ENCODE data around the gene TRIM9. TPM values are rescaled to one million over a fixed set of nuclear protein-coding genes. Genes with fewer than 3 reads are reported as not detected.

The TRIM9 gene
- total RNA-seq, 8 experiments from 2014 or later: 8.8 to 46.7 (median 18.8) TPM

DNA sequence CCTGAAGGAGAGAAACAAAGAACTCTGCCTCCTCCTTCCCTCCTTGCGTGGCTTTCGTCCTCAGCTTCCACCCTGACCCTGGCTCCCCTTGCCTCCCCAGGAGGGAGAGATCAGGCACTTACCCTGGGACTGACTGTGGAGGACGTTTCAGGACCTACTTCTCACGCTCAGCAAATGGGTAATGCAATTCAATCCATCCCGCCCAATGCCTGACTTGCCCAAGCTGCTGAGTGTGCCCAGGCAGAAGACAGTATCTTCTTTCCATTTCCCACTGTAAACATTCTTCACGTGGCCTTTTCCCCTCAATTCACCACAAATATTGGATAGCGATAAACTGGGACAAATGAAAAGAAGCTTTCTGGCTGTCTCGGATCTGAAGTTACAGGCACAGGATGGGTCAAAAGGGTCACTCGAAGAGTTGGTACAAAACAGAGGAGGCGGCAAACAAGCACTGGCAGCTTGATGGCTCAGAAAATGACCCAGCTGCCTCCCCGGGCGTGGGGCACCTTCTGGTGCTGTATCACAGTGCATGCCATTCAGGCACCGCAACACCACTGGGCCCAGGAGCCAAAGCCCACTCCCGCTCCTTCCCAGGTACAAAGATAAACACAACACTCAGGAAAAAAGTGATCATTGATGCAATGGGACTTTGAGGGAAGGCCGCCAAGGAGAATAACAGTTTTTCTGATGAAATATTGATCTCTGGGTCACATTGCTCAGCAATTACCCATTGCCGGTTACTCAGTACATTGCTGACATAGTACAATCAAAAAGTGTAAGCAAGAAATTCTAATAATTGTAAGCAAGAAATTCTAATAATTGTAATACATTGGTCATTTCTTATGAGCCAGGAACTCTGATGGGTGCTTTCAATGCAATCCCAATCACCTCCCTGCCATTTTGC lies 65.8 kb downstream of the TRIM9 start:
- WGBS, 10 experiments: 71 to 100% (median 80%) methylated on average over 2 to 15 of the region's 16 CpGs; no CpG with 5 or more reads in 1 of the 10 experiments
- H3K27ac ChIP-seq: no peak overlapping the region
- H3K4me3 ChIP-seq: no peak overlapping the region

DNA sequence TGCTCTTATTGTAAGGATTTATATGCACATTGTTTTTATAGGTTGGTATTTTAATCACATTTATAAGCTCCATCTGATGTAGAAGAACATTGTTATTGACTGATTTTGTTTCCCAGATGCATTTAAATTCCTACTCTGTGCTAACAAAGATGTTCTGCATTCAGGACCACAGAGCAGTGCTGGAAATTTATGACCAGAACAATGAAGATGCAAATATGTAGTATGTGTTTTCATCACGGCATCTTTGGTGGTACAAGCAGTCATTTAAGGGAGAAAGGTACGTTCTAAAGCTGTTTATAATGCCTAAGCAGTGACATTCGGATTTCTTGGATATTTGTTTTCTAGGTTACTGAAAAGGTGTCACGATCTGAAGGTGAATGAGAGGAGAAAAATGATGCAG lies 66.5 kb downstream of the TRIM9 start:
- 25 to 52% (median 41%) methylated on average over 1 to 4 of the region's 4 CpGs for WGBS, 10 experiments
- ATAC-seq (replicated peaks in 6 of 8): peak in 2 of 8 experiments; percentile 36 to 46
- H3K4me1 ChIP-seq (replicated peaks in 1 of 2): peaks cover 27 to 37% of the 10 kb centered on the region in 2 donors
- in situ Hi-C loops (cut with MboI; ENCODE audit: low pct_unique_long_range_greater_than_20kb in 2 of 9, low sequenced_read_pairs in 9 of 9, unreplicated experiment in 9 of 9): no loop called here
- no peak overlapping the region for H3K27ac ChIP-seq
- no peak overlapping the region for H3K4me3 ChIP-seq

More for the DNA sequence above, 65.8 kb downstream of the TRIM9 start:
- H3K4me1 ChIP-seq (replicated peaks in 1 of 2): peaks cover 23 to 30% of the 10 kb centered on the region in 2 donors
- ATAC-seq (replicated peaks in 6 of 8): peak in 3 of 8 experiments; percentile 24 to 49 (median 34)
- in situ Hi-C loops (cut with MboI; ENCODE audit: low pct_unique_long_range_greater_than_20kb in 2 of 9, low sequenced_read_pairs in 9 of 9, unreplicated experiment in 9 of 9): no loop called here

DNA sequence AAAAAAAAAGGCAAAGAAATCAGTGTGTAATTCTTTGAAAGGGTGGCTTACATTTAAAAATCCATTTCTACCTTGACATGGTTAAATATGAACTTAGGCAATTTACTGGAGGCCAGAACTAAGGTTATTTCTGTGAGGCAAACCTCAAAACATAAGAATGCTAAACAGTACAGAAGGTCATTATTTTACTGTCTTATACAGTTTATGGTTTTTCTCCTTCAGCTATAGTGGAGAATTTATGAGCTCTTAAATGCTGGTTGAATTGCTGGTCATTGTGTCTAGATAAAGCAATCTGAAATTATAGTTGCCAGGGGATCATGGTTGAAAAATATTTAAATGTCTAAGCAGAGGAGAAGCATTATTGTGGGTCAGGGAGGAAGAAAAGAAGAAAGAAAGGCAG lies 70.5 kb downstream of the TRIM9 start:
- Histone ChIP-seq H3K27ac (no peak overlapping the region), H3K4me1 (replicated peaks in 1 of 2) (peaks cover 38 to 39% of the 10 kb centered on the region in 2 donors), H3K4me3 (no peak overlapping the region)
- peak in 5 of 8 experiments; percentile 17 to 72 (median 25) for ATAC-seq (replicated peaks in 6 of 8)
- in situ Hi-C loops (cut with MboI; ENCODE audit: low pct_unique_long_range_greater_than_20kb in 2 of 9, low sequenced_read_pairs in 9 of 9, unreplicated experiment in 9 of 9): no loop called here

DNA sequence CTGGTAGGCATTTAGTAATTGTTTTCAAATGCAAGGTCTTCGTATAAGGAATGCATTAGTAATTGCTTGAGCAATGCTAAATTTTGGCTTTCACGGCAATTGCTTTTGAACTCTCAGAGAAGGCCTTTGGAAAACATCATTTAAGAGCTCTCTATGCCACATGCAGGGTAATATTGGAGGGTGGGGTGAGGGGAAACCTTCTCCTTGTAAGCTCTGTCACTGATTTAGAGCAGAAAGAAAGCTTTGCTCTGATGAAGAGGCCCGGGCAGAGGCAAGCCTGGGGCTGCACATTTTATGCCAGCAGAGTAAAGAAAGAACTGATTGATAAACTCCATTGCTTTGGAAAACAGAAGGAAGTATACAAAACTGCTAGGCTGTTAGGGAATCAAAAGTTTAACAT lies 70.9 kb downstream of the TRIM9 start:
- WGBS, 10 experiments: 0 to 22% (median 3%) methylated on average over 2 to 3 of the region's 3 CpGs; no CpG with 5 or more reads in 2 of the 10 experiments
- in situ Hi-C loops (cut with MboI; ENCODE audit: low pct_unique_long_range_greater_than_20kb in 2 of 9, low sequenced_read_pairs in 9 of 9, unreplicated experiment in 9 of 9): no loop called here
- Histone ChIP-seq H3K4me3 (no peak overlapping the region), H3K4me1 (replicated peaks in 1 of 2) (peaks cover 34 to 36% of the 10 kb centered on the region in 2 donors), H3K27ac (no peak overlapping the region)
- ATAC-seq (replicated peaks in 6 of 8): peak; percentile 42 to 77 (median 64)

DNA sequence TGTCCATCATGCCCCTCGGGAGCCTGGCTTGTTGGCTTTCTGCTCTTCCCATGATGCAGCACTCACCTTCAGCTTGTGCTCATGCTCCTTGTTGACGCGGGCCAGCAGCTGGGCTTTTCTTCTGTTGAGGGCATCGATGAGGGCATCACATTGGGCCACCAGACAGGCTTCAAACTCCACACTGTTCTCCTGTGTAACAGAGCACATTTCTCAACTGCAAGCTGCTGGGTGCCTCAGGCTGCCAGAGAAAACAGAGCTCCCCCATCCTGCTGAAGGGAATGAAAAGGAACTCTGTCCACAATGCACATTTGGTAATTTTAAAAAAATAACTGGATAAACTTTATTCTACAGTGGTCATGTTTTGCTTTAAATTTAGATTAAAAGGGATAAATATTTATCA lies 72.1 kb downstream of the TRIM9 start:
- in situ Hi-C loops (cut with MboI; ENCODE audit: low pct_unique_long_range_greater_than_20kb in 2 of 9, low sequenced_read_pairs in 9 of 9, unreplicated experiment in 9 of 9): no loop called here
- Histone ChIP-seq H3K4me3 (no peak overlapping the region), H3K4me1 (replicated peaks in 1 of 2) (peaks cover 22 to 26% of the 10 kb centered on the region in 2 donors), H3K27ac (no peak overlapping the region)
- peak in 1 of 8 experiments; percentile 42 for ATAC-seq (replicated peaks in 6 of 8)
- 40 to 100% (median 83%) methylated on average over 1 to 4 of the region's 4 CpGs; no CpG with 5 or more reads in 3 of the 10 experiments for WGBS, 10 experiments

DNA sequence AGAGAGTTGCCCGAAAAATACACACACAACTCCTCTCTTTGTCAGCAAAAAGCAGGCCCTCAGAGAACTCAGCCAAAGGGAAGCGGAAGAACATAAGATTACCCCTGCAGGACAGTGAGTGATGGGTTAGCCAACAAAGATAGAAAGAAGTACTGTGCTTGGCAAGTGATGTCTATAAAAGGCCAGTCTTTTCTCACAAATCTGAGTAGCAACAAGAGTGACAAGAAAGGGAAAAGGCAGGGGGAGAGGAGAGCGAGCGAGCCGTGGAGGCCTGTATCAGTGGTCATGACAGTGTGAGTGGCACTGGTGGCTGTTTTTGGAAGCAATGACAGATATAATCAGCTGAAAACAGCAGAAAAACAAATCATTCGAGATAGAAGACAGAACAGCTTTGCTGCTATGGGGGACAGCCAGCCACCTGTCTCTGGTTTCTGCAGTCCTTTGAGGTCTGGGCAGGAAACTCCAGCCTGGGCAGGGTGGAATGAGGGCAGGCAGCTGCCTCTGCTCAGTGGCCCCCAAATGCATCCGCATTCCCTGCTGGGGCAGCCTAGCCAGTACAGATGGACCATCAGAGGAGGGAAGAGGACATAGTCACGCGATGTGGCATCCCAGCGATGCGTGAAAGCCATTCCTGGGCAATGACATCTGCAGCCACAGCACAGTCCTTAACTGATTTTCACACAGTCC lies 74.7 kb downstream of the TRIM9 start:
- in situ Hi-C loops (cut with MboI; ENCODE audit: low pct_unique_long_range_greater_than_20kb in 2 of 9, low sequenced_read_pairs in 9 of 9, unreplicated experiment in 9 of 9): no loop called here
- no peak overlapping the region for H3K4me3 ChIP-seq
- WGBS, 10 experiments: 50 to 100% (median 81%) methylated on average over 1 to 10 of the region's 11 CpGs; no CpG with 5 or more reads in 1 of the 10 experiments

DNA sequence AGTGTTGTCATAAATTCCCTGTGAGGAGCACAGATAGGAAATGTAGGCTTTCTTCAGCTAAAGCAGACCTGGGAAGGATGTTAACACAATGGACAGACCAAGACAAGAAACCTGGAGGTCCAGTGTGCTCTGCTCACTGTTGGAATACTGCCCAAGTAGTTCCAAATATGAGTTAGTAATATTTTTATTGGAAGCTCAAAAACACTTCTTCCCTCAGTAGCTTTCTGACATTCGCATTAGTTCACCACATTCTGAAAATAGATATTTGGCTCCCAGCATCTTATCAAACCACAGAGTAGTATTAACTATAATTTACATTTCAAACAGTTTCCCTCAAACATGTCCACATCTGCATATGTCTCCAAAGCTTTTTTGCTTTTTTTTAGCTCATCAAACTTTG lies 75.8 kb downstream of the TRIM9 start:
- 86 to 100% (median 100%) methylated on average over 1 of the region's 1 CpG; no CpG with 5 or more reads in 5 of the 10 experiments for WGBS, 10 experiments
- Histone ChIP-seq H3K27ac (no peak overlapping the region), H3K4me1 (replicated peaks in 1 of 2) (peaks cover 16 to 18% of the 10 kb centered on the region in 2 donors), H3K4me3 (no peak overlapping the region)
- no peak for ATAC-seq (replicated peaks in 6 of 8)
- in situ Hi-C loops (cut with MboI; ENCODE audit: low pct_unique_long_range_greater_than_20kb in 2 of 9, low sequenced_read_pairs in 9 of 9, unreplicated experiment in 9 of 9): no loop called here

More for the DNA sequence above, 74.7 kb downstream of the TRIM9 start:
- peak in 5 of 8 experiments; percentile 53 to 83 (median 79) for ATAC-seq (replicated peaks in 6 of 8)
- H3K27ac ChIP-seq: peak overlapping the region in 1 of 2 donors; percentile 58
- H3K4me1 ChIP-seq (replicated peaks in 1 of 2): peaks cover 22 to 26% of the 10 kb centered on the region in 2 donors

DNA sequence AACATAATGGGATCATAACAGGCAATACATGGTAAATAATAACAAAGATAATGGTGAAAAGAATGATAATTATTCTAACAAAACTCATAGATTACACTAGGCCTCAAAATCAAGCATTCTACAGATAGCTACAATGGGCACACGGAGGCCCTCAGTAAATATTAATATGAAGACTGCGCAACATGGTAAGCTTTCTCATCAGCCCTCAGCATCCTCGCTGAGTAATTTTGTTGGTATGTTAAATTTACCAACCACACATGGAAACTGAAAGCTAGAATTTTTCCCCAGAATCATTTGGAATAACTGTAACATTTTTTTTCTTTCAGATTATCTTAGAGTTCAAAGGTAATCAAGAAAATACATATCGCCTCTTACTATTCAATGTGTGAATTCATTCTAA lies 76.4 kb downstream of the TRIM9 start:
- Histone ChIP-seq H3K4me1 (replicated peaks in 1 of 2) (peaks cover 12 to 13% of the 10 kb centered on the region in 2 donors), H3K27ac (no peak overlapping the region), H3K4me3 (no peak overlapping the region)
- in situ Hi-C loops (cut with MboI; ENCODE audit: low pct_unique_long_range_greater_than_20kb in 2 of 9, low sequenced_read_pairs in 9 of 9, unreplicated experiment in 9 of 9): no loop called here
- WGBS, 10 experiments: 60 to 100% (median 81%) methylated on average over 3 to 4 of the region's 4 CpGs
- no peak for ATAC-seq (replicated peaks in 6 of 8)

DNA sequence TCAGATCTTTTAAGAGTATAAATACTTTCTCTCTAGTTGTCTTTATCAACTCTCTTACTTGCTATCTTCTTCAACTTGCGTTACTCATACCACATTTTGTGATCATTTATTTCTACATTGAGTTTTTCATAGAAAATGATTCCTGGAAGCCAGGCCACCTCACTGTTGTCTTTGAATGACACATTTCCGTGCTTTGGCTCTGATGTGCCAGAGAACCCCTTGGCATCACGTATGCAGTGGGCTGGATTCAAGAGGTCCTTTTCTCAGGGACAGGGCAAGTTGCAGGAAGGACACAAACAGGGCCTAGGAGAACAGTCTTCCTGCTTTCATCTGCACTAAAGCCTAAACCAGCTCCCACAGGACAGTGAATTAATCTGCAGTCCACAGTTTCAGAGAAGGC lies 80.3 kb downstream of the TRIM9 start:
- Histone ChIP-seq H3K27ac (no peak overlapping the region), H3K4me1 (replicated peaks in 1 of 2) (peaks cover 2 to 8% of the 10 kb centered on the region in 2 donors), H3K4me3 (no peak overlapping the region)
- 26 to 97% (median 90%) methylated on average over 1 to 3 of the region's 3 CpGs; no CpG with 5 or more reads in 1 of the 10 experiments for WGBS, 10 experiments
- in situ Hi-C loops (cut with MboI; ENCODE audit: low pct_unique_long_range_greater_than_20kb in 2 of 9, low sequenced_read_pairs in 9 of 9, unreplicated experiment in 9 of 9): no loop called here
- no peak for ATAC-seq (replicated peaks in 6 of 8)

DNA sequence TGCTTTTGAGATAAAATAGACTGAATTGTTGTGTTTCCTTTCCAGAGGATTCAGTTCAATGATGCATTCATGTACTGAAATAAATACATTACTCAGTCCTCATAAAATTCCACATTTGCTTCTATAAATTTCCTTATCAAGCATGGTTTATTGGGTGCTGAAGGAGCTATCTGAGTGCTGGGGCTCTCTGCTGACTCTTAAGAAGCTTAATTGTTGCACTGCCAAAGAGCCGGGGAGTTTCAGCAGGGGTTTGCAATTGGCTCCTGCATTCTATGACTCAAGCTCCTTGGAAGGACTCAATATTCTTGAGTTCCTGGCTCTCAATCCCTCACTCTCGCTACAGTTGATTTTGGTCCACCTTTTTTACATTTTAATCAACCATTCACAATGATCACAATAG lies 80.8 kb downstream of the TRIM9 start:
- in situ Hi-C loops (cut with MboI; ENCODE audit: low pct_unique_long_range_greater_than_20kb in 2 of 9, low sequenced_read_pairs in 9 of 9, unreplicated experiment in 9 of 9): no loop called here
- Histone ChIP-seq H3K27ac (no peak overlapping the region), H3K4me1 (replicated peaks in 1 of 2) (peaks cover 0 to 8% of the 10 kb centered on the region in 2 donors), H3K4me3 (no peak overlapping the region)
- peak in 2 of 8 experiments; percentile 48 to 82 for ATAC-seq (replicated peaks in 6 of 8)
- WGBS, 10 experiments: 27 to 100% (median 76%) methylated on average over 1 to 2 of the region's 2 CpGs; no CpG with 5 or more reads in 2 of the 10 experiments

DNA sequence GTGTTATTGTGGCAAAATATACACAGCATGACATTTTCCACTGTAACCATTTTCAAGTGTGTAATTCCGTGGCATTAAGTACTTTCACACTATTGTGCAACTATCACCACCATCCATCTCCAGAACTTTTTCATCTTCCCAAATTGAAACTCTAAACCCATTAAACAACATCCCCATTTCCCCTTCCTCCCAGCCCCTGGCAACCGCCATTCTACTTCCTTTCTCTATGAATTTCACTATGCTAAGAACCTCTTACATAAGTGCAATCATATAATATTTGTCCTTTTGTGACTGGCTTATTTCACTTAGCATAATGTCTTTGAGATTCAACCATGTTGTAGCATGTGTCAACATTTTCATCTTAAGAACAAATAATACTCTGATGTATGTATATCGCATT lies 82.8 kb downstream of the TRIM9 start:
- Histone ChIP-seq H3K4me1 (replicated peaks in 1 of 2) (peaks cover 5 to 21% of the 10 kb centered on the region in 2 donors), H3K4me3 (no peak overlapping the region), H3K27ac (no peak overlapping the region)
- 86 to 100% (median 96%) methylated on average over 2 to 3 of the region's 3 CpGs; no CpG with 5 or more reads in 2 of the 10 experiments for WGBS, 10 experiments
- ATAC-seq (replicated peaks in 6 of 8): no peak
- in situ Hi-C loops (cut with MboI; ENCODE audit: low pct_unique_long_range_greater_than_20kb in 2 of 9, low sequenced_read_pairs in 9 of 9, unreplicated experiment in 9 of 9): no loop called here

DNA sequence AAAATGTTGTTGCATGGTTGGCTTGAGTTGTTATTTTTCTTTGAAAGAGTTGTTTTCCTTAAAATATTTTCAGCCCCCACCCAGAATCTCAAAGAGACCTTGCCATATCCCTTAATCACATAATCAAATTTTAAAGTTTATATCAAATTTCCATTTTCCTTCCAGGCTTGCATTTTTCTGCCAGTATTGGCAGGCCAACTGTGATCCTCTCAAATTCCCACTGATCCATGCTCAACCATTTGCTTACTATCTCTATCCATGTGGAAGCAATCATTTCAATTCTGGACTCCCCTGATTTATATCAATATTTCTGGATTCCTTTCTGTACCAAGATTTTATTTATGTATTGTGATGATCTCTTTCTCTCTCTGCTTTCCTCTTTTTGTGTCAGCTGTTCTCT lies 86.5 kb downstream of the TRIM9 start:
- no peak for ATAC-seq (replicated peaks in 6 of 8)
- in situ Hi-C loops (cut with MboI; ENCODE audit: low pct_unique_long_range_greater_than_20kb in 2 of 9, low sequenced_read_pairs in 9 of 9, unreplicated experiment in 9 of 9): no loop called here
- no peak overlapping the region for H3K27ac ChIP-seq
- peaks cover 37 to 50% of the 10 kb centered on the region in 2 donors for H3K4me1 ChIP-seq (replicated peaks in 1 of 2)
- no peak overlapping the region for H3K4me3 ChIP-seq

DNA sequence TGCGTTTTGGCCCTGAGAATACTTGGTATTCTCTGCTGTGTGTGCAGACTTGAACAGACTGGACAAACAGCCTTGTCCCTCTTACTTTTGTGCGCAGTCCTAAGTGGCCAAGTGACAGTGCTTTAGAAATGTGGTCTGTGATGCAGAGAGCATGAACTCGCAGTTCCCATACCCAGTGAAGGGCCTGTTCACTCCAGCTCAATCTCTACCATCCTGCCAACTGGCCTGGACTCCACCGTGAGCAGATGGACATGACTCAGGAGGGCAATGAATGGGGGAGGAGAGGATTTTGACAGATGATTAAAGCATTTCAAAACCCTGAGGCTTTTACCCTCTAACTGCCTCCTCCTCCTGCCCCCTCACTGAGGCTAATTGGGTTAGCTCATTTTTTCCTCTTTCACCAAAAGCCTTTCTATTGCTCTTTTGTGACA lies 88.1 kb downstream of the TRIM9 start:
- in situ Hi-C loops (cut with MboI; ENCODE audit: low pct_unique_long_range_greater_than_20kb in 2 of 9, low sequenced_read_pairs in 9 of 9, unreplicated experiment in 9 of 9): no loop called here

More for the DNA sequence above, 88.1 kb downstream of the TRIM9 start:
- peak; percentile 36 to 97 (median 94) for ATAC-seq (replicated peaks in 6 of 8)
- WGBS, 10 experiments: 0 to 40% (median 23%) methylated on average over 1 to 4 of the region's 4 CpGs; no CpG with 5 or more reads in 1 of the 10 experiments
- H3K27ac ChIP-seq: peak overlapping the region; percentile 30 to 76
- peaks cover 40 to 61% of the 10 kb centered on the region in 2 donors for H3K4me1 ChIP-seq (replicated peaks in 1 of 2)
- H3K4me3 ChIP-seq: no peak overlapping the region

Data from motor neuron (in vitro differentiated cells).